Measurements from ENCODE around the gene SH3GL1. TPM values are rescaled to one million over a fixed set of nuclear protein-coding genes. Genes with fewer than 3 reads are reported as not detected.

The SH3GL1 gene
- total and polyA plus RNA-seq, 10 of the 15 experiments (the other 5 are each of a cell fraction or from before 2014, with no cell fraction given) = 0.93 to 47.4 (median 28.4) TPM

DNA sequence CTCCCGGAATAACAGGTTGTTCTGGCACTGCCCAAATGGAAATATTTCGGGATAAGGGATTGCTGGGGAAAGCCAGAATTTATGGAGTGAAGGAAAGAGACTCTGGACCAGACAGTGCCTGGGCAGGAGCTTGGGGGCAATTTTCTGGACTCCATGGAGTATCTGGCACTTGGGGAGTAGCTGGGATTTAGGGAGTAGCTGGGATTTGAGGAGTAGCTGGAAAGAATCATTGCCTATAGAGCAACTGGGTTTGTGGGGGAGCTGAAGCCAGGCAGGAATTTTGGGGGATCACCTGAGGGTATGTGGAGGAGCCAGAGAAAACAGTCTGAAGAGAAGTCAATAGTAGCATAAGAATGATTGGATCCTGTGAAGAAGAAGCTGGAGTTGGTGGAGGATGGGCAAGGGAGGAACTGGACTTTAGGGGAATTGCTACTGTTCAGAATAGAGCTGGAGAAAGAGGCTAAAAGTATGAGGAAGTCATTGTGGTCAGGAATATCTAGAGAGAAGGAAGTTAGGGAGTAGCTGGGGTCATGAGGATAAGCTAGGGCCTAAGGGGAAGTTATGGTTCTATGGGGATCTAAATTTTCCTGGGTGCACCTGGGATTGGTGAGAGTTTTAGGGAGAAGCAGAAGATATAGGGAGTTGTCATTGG lies 81.2 kb downstream of the SH3GL1 start:
- no peak for FAIRE-seq
- ChIA-PET POLR2A (no interaction called here), CTCF (interaction anchor here (1.0 to 2.7 kb wide), 2 partner anchors 23 to 34 kb away, joined by 3 to 13 read pairs; no protein-coding TSS in a partner anchor), RAD21 (ENCODE audit: unreplicated experiment) (no interaction called here), SMC1A (ENCODE audit: uncharacterized antibody, unreplicated experiment) (interaction anchor here (0.6 to 0.8 kb wide), 4 partner anchors 16 to 1142 kb away, joined by 3 read pairs; no protein-coding TSS in a partner anchor)
- TF ChIP-seq TARDBP (IDR thresholded peaks at IDR 0.05; ENCODE audit: borderline replicate concordance) (no peak), FOXM1 (IDR thresholded peaks at IDR 0.05; ENCODE audit: low read depth, low read length) (no peak), NFYB (IDR thresholded peaks at IDR 0.05; ENCODE audit: insufficient read depth, low read depth, low read length) (no peak), SREBF1 (IDR thresholded peaks at IDR 0.05; ENCODE audit: low read length) (no peak), CHD2 (IDR thresholded peaks at IDR 0.05; ENCODE audit: borderline replicate concordance, low read depth, low read length) (no peak), SUZ12 (IDR thresholded peaks at IDR 0.05; ENCODE audit: unreplicated experiment) (no peak), ATF7 (IDR thresholded peaks at IDR 0.05; ENCODE audit: low read depth) (no peak), RCOR1 (conservative IDR thresholded peaks at IDR 0.05; ENCODE audit: low read depth, low read length) (no peak), CEBPZ (IDR thresholded peaks at IDR 0.05; ENCODE audit: low read depth, low read length) (no peak), RB1 (IDR thresholded peaks at IDR 0.05; ENCODE audit: borderline replicate concordance) (no peak), ASH2L (IDR thresholded peaks at IDR 0.05; ENCODE audit: borderline replicate concordance, low read depth) (no peak), ETV6 (conservative IDR thresholded peaks at IDR 0.05 in 1 of 2, IDR thresholded peaks at IDR 0.05 in 1 of 2; ENCODE audit: borderline replicate concordance in 1 of 2, low read depth in 1 of 2) (no peak), RAD21 (IDR thresholded peaks at IDR 0.05; ENCODE audit: insufficient read depth, low read depth, low read length) (no peak), RELA (IDR thresholded peaks at IDR 0.05; ENCODE audit: borderline replicate concordance, partially characterized antibody) (no peak), ZBTB11 (CRISPR knock-in tag; IDR thresholded peaks at IDR 0.05) (no peak), NBN (IDR thresholded peaks at IDR 0.05) (no peak)
- TF ChIP-seq, protein P1, sequence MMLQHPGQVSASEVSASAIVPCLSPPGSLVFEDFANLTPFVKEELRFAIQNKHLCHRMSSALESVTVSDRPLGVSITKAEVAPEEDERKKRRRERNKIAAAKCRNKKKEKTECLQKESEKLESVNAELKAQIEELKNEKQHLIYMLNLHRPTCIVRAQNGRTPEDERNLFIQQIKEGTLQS (IDR thresholded peaks at IDR 0.05; ENCODE audit: borderline replicate concordance, extremely low read depth, low read depth, low read length) = no peak
- Histone ChIP-seq H2AFZ (ENCODE audit: control insufficient read depth, low read depth, low read length) (no peak overlapping the region), H3K27ac (ENCODE audit: control insufficient read depth, insufficient read depth) (no peak overlapping the region), H3K9ac (ENCODE audit: control insufficient read depth, insufficient read depth, low read length) (no peak overlapping the region), H4K20me1 (ENCODE audit: control insufficient read depth, insufficient read depth) (no peaks in the 10 kb centered on the region), H3K36me3 (ENCODE audit: control insufficient read depth in 2 of 2, insufficient read depth in 2 of 2, low read length in 1 of 2) (no peaks in the 10 kb centered on the region), H3K4me3 (no peak overlapping the region), H3K4me1 (ENCODE audit: control insufficient read depth, insufficient read depth, low read length) (no peaks in the 10 kb centered on the region), H3K9me3 (replicated peaks; ENCODE audit: control insufficient read depth, insufficient read depth, low read length) (no peaks in the 10 kb centered on the region; the same call in 1 of the 3 replicates), H3K27me3 (replicated peaks in 1 of 2; ENCODE audit: control insufficient read depth in 2 of 2, insufficient read depth in 2 of 2, low read length in 1 of 2) (no peaks in the 10 kb centered on the region), H3K4me2 (ENCODE audit: control insufficient read depth, insufficient read depth) (no peak overlapping the region), H3K79me2 (ENCODE audit: control insufficient read depth, insufficient read depth, low read length) (no peaks in the 10 kb centered on the region)
- WGBS (ENCODE audit: insufficient coverage, insufficient replicate concordance, low lambda C conversion rate, missing lambda C conversion rate) = 92% methylated on average over 2 of the region's 2 CpGs
- no peak for DNase-seq (ENCODE audit: low read depth, low spot score)
- intact Hi-C loops (cut with micrococcal nuclease; ENCODE audit: unreplicated experiment) (no loop called here), in situ Hi-C loops (cut with MboI) (no loop called here)
- BruUV-seq (replicated peaks) = no TSS peak
- no peak for ATAC-seq
